Measurements from ENCODE around the gene CIITA. TPM values are rescaled to one million over a fixed set of nuclear protein-coding genes. Genes with fewer than 3 reads are reported as not detected.

Gene CIITA
- total RNA-seq, 2 experiments from 2014 or later: 1.8 to 3.2 TPM

DNA sequence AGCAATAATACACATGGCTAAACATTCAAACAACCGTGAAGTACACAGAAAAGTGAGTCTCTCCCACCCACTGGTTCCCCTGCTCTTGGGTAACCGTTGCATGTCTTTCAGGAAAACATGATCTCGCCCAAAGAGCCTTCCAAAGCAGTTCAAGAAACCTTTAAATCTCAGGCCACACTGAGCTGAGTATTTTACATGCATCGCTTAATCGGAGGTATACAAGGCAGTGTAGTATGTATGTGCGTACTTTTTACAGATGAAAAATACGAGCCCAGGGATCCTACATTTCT lies 66.0 kb downstream of the CIITA start:
- Mint-ChIP-seq H3K4me1 (ENCODE audit: low read depth) (peaks cover 66% of the 10 kb centered on the region), H3K27ac (no peak overlapping the region), H3K9me3 (no peaks in the 10 kb centered on the region), H3K4me3 (peak overlapping the region; percentile 70), H3K36me3 (peaks cover 9% of the 10 kb centered on the region), H3K27me3 (no peaks in the 10 kb centered on the region)
- POLR2A ChIA-PET: no interaction called here
- no peak for DNase-seq
- intact Hi-C loops (cut with micrococcal nuclease): loop anchor here (2.0 to 5.0 kb wide), 3 partner anchors 198 to 974 kb away; partner anchors contain the start of gene GSPT1
- CTCF ChIA-PET: no interaction called here

DNA sequence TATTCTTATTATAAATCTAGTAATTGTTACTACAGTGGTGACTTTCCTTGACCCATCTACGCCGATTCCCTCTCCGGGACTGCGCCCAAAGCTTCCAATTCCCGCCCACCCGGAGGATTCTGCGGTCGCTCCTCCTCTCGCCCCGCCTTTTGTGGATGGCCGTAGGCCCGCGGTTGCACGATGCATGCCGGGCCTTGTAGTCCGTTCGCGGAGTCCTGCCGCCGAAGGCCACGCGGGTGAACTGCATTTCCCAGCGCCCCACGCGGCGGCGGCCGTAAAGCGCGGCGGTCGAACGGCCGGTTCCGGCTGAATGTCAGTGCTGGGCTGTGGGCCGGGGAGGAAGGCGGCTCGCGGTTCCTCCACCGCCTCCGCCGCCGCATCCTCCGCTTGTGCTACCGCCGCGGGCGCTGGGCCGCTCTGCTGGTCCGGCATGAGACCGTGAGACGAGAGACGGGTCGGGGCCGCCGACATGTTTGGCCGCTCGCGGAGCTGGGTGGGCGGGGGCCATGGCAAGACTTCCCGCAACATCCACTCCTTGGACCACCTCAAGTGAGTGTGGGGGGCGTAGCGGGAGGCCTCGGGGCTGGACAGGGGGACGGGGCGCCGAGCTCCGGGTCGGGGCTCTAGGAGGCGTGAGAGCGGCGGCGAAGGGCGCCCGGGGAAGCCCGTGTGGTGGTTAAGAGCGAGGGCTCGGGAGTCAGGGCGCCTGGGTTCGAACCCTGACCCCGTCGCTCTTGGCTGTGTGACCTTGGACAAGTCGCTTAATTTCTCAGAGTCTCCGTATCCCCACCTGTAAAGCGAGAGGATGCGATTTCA lies 67.5 kb downstream of the CIITA start, which contains the start of gene CLEC16A:
Gene CLEC16A (plus strand): TSS at position 316 of the 816 bp plus-strand sequence. CDS start 154 bp downstream, at position 470.
- intact Hi-C loops (cut with micrococcal nuclease): loop anchor here (5.0 kb wide), 2 partner anchors 432 to 973 kb away; partner anchors contain the start of gene GSPT1
- Mint-ChIP-seq H3K27ac (peak within 1 kb of the TSS; percentile 57), H3K36me3 (peaks cover 5% of the 10 kb centered on the region), H3K27me3 (no peaks in the 10 kb centered on the region), H3K4me1 (ENCODE audit: low read depth) (peaks cover 60% of the 10 kb centered on the region), H3K9me3 (no peaks in the 10 kb centered on the region), H3K4me3 (peak within 1 kb of the TSS; percentile 85)
- CTCF ChIA-PET: interaction anchor here (0.8 to 1.7 kb wide), 2 partner anchors 120 to 274 kb away, joined by 3 to 6 read pairs; no protein-coding TSS in a partner anchor
- POLR2A ChIA-PET: interaction anchor here (0.6 to 1.1 kb wide), 2 partner anchors 74 to 313 kb away, joined by 4 to 5 read pairs; no protein-coding TSS in a partner anchor
- peak; percentile 97 for DNase-seq

DNA sequence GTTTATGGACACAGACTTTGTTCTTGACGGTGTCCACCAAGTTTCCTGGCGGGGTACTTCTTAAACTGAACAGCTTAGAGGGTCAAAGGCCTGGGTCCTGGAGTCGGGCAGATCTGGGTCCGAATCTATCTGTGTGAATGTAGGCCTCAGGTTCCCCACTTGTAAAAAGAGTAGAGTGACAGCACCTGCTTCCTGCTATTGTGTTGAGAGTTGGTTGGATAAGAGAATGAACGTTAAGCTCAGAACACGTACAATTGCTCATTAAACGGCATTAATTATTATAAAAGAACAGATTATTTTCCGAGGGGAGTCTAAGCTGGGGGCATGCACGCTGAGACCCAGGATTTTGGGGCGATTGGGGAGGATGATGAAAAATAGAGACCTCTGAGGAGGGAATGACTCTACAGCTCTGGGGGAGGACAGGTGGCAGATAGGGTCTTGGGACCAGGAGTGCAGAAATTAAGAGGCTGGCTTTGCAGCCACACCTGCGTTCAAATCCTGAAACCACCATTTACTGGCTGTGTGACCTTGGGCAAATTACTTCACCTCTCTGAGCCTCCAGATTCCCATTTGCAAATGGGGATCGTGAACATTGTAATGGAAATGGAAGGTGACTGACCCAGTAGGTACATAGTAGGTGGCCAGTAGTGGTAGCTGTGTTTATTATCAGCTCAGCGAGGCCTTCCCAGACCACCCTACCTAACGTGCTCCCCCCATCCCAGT lies 68.2 kb downstream of the CIITA start:
- CTCF ChIA-PET: interaction anchor here (0.8 to 1.7 kb wide), 3 partner anchors 9 to 273 kb away, joined by 3 to 6 read pairs (median 4); no protein-coding TSS in a partner anchor

DNA sequence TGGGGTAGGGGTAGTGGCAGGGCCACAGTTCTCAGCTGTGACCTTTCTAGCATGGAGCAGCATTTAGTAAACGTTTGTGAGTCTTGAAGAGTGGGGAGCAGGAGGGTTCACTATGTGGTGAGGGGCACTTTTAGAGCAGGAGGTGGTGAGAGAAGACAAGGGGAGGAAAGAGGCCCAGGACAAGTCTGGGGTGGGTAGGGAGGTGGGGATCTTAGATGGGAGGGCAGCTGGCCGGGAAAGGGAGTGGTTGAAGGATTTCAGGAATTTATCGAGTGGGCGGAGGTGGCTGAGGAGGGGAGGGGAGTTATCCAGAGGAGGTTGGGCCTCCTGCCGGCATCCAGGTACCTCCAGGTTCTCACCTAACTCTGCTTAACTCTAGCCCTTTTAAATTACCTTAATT lies 69.3 kb downstream of the CIITA start:
- ChIA-PET POLR2A (no interaction called here), CTCF (interaction anchor here (1.8 kb wide), 1 partner anchor 18 kb away, joined by 5 read pairs; no protein-coding TSS in a partner anchor)
- Mint-ChIP-seq H3K4me3 (no peak overlapping the region), H3K27ac (no peak overlapping the region), H3K27me3 (no peaks in the 10 kb centered on the region), H3K9me3 (no peaks in the 10 kb centered on the region), H3K36me3 (no peaks in the 10 kb centered on the region), H3K4me1 (ENCODE audit: low read depth) (peaks cover 59% of the 10 kb centered on the region)
- no peak for DNase-seq
- intact Hi-C loops (cut with micrococcal nuclease): no loop called here

More for the DNA sequence above, 68.2 kb downstream of the CIITA start:
- Mint-ChIP-seq H3K4me3 (peak overlapping the region; percentile 85), H3K4me1 (ENCODE audit: low read depth) (peaks cover 60% of the 10 kb centered on the region), H3K27ac (peak overlapping the region; percentile 57), H3K36me3 (peaks cover 1% of the 10 kb centered on the region), H3K9me3 (no peaks in the 10 kb centered on the region), H3K27me3 (no peaks in the 10 kb centered on the region)
- intact Hi-C loops (cut with micrococcal nuclease): no loop called here
- no peak for DNase-seq
- POLR2A ChIA-PET: interaction anchor here (1.1 kb wide), 1 partner anchor 312 kb away, joined by 5 read pairs; no protein-coding TSS in a partner anchor

DNA sequence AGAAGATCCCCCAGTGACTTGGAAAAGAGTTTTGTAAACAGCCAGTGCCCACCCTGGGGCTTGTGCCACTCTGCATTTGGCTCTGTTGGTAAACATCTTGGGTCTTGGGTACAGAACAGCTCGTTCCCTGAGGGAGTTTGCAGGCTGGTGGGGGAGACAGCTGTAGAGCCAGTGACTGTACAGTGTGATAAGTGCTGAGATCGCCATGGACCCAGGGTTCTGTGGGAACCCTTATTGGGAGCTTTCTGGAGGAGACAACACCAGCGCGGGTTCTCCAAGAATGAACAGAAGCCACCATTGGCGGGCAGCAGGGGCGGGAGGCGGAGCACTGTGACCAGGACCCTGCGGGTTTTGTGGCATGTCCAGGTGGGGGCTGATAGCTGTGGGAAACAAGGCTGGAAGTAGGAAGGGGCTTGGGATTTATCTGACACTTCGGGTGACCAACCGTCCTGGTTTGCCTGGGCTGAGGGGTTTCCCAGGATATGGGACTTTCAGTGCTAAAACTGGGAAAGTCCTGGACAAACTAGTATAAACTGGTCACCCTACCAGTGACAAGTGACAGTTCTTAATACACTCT lies 70.3 kb downstream of the CIITA start:
- POLR2A ChIA-PET: interaction anchor here (0.5 kb wide), 1 partner anchor 307 kb away, joined by 3 read pairs; no protein-coding TSS in a partner anchor
- H3K9me3 Mint-ChIP-seq: no peaks in the 10 kb centered on the region
- no peak overlapping the region for H3K4me3 Mint-ChIP-seq
- H3K4me1 Mint-ChIP-seq (ENCODE audit: low read depth): peaks cover 62% of the 10 kb centered on the region
- no peaks in the 10 kb centered on the region for H3K36me3 Mint-ChIP-seq
- intact Hi-C loops (cut with micrococcal nuclease): no loop called here
- no peak for DNase-seq
- CTCF ChIA-PET: interaction anchor here (0.8 to 1.8 kb wide), 2 partner anchors 17 to 409 kb away, joined by 3 to 5 read pairs; no protein-coding TSS in a partner anchor
- H3K27ac Mint-ChIP-seq: no peak overlapping the region
- no peaks in the 10 kb centered on the region for H3K27me3 Mint-ChIP-seq

DNA sequence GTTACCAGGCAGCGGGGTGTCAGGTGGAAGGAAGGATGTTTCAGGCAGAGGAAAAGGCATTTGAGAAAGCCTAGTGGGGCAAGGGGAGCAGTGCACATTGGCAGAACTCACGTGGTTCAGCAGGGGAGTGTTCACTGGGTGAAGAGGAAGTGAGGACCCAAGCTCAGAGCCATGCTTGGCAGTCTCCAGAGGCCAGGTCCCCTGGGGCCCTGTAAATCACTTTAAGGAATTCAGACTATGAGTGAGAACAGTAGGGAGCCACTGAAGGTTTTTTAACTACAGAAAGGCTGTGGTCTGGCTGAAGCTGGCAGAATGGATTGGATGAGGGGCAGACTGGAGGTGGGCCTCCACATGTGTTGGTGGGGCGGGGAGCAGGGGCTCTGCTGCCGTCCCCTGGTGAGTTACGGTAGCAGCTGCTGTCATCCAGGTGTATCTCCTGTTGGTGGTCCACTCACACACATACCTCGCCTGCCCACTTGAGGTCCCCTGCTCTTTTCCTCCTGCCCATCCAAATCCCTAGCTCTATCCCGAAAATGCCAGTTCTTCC lies 72.5 kb downstream of the CIITA start:
- no peaks in the 10 kb centered on the region for H3K36me3 Mint-ChIP-seq
- peaks cover 56% of the 10 kb centered on the region for H3K4me1 Mint-ChIP-seq (ENCODE audit: low read depth)
- CTCF ChIA-PET: interaction anchor here (0.5 to 7.8 kb wide), 3 partner anchors 15 to 848 kb away, joined by 3 to 62 read pairs (median 4); partner anchors contain the start of gene ZC3H7A
- no peaks in the 10 kb centered on the region for H3K9me3 Mint-ChIP-seq
- H3K27me3 Mint-ChIP-seq: no peaks in the 10 kb centered on the region
- peak; percentile 69 for DNase-seq
- POLR2A ChIA-PET: interaction anchor here (0.8 to 1.4 kb wide), 2 partner anchors 15 to 206 kb away, joined by 3 to 4 read pairs; partner anchors contain the start of gene NUBP1
- intact Hi-C loops (cut with micrococcal nuclease): no loop called here
- no peak overlapping the region for H3K4me3 Mint-ChIP-seq
- H3K27ac Mint-ChIP-seq: peak overlapping the region; percentile 42

DNA sequence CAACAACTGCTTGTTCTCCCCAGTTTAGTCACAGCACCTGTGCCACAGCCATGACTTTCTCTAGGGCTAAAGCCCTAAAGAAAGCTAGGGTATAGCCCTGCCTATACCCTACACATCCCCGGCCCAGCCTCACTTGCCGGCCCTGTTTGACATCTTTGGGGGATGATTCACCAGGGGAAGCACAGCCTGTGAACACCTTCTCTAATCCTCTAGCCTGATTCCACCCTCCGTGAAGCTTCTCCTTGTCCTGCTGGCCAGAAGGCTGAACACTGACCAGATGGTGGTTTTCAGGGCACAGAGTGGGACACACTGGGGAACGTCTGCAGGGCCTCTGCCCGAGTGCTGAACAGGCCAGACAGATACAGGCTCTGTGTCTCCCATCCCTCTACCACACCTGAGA lies 73.4 kb downstream of the CIITA start:
- H3K27me3 Mint-ChIP-seq: no peaks in the 10 kb centered on the region
- ChIA-PET POLR2A (interaction anchor here (0.6 to 1.2 kb wide), 2 partner anchors 14 to 654 kb away, joined by 3 to 5 read pairs; no protein-coding TSS in a partner anchor), CTCF (interaction anchor here (0.5 to 7.8 kb wide), 4 partner anchors 14 to 847 kb away, joined by 3 to 62 read pairs (median 5); partner anchors contain the start of gene ZC3H7A)
- no peaks in the 10 kb centered on the region for H3K36me3 Mint-ChIP-seq
- H3K9me3 Mint-ChIP-seq: no peaks in the 10 kb centered on the region
- no peak overlapping the region for H3K4me3 Mint-ChIP-seq
- H3K27ac Mint-ChIP-seq: no peak overlapping the region
- intact Hi-C loops (cut with micrococcal nuclease): loop anchor here (5.0 kb wide), 1 partner anchor 37 kb away; no protein-coding TSS in a partner anchor
- no peak for DNase-seq
- peaks cover 59% of the 10 kb centered on the region for H3K4me1 Mint-ChIP-seq (ENCODE audit: low read depth)

DNA sequence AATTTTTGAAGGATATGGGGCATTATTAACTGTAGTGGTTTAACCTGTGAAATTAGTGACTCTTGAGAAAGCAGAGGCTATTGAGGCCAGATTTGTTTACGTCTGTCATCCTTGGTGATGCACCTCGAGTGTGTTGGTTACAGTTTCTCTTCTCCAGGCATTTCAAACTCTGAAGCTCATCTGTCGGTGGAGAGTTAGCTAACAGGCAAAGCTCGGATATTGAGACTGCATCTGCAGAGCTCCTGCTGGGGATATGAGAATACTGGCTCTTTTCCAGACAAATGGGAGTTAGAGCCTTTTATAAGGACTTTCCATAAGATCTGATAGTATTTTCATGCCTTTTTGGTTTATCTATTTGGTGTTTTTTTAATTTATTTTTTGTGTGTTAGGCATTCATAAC lies 74.0 kb downstream of the CIITA start:
- Mint-ChIP-seq H3K4me3 (no peak overlapping the region), H3K36me3 (no peaks in the 10 kb centered on the region), H3K27me3 (no peaks in the 10 kb centered on the region), H3K9me3 (no peaks in the 10 kb centered on the region), H3K27ac (no peak overlapping the region), H3K4me1 (ENCODE audit: low read depth) (peaks cover 58% of the 10 kb centered on the region)
- CTCF ChIA-PET: interaction anchor here (1.0 to 7.8 kb wide), 3 partner anchors 9 to 454 kb away, joined by 3 to 62 read pairs (median 3); partner anchors contain the start of gene DEXI
- no peak for DNase-seq
- POLR2A ChIA-PET: interaction anchor here (0.6 to 1.2 kb wide), 2 partner anchors 13 to 653 kb away, joined by 3 to 5 read pairs; no protein-coding TSS in a partner anchor
- intact Hi-C loops (cut with micrococcal nuclease): loop anchor here (5.0 kb wide), 1 partner anchor 36 kb away; no protein-coding TSS in a partner anchor

DNA sequence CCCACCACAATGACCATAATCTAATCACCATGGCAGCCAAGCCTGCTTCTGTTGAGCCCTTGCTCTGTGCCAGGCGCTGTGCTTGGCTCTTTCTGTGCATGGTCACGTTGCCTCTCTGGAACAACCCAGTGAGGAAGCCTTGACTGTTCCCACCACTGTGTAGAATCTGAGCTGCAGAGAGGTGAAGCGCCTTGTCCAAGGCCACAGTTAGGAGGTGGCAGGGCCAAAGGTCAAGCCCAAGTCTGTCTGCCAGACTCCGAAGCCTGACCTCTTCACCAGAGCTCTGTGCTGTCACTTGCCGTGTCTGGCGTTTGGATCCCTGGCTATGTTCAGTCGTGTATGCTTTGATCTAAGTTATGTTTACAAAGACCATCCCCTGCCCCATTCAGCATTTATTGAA lies 77.9 kb downstream of the CIITA start:
- Mint-ChIP-seq H3K27ac (peak overlapping the region; percentile 21), H3K36me3 (peaks cover 7% of the 10 kb centered on the region), H3K9me3 (no peaks in the 10 kb centered on the region), H3K4me3 (no peak overlapping the region), H3K27me3 (no peaks in the 10 kb centered on the region), H3K4me1 (ENCODE audit: low read depth) (peaks cover 58% of the 10 kb centered on the region)
- no peak for DNase-seq
- POLR2A ChIA-PET: interaction anchor here (1.0 to 1.4 kb wide), 3 partner anchors 9 to 18 kb away, joined by 3 to 7 read pairs (median 3); no protein-coding TSS in a partner anchor
- CTCF ChIA-PET: interaction anchor here (0.8 to 7.8 kb wide), 18 partner anchors 9 to 710 kb away, joined by 3 to 62 read pairs (median 4); partner anchors contain the start of gene SOCS1
- intact Hi-C loops (cut with micrococcal nuclease): loop anchor here (1.0 to 5.0 kb wide), 2 partner anchors 32 to 450 kb away; no protein-coding TSS in a partner anchor

DNA sequence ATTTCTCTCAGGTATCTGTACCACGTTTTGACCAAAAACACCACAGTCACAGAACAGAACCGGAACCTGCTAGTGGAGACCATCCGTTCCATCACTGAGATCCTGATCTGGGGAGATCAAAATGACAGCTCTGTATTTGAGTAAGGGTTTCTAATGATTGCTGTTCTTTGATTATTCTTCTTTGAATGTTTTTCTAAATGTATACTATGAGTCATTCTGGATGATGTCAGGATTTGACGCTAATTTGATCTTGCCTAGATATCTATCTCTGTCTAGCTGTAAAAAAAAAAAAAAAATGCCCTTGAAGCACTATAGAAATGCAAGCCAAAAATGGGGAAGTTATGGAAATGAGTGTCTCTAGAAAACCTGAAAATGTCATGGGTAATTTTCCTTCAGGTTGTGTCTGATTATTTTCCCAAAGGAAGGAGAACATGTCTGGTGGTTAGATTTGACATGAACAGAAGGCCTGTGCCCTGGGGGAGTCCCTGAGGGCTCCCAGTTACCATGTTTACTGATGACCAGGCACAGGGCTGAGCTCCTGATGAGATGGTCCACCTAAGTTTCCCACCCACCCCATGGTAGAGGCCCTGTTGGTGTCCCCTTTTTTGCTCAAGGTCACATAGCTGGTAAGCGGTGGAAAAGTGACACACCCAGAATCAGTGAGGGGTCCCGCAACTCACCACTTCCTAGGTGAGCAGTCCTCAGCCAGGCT lies 80.9 kb downstream of the CIITA start:
- Mint-ChIP-seq H3K4me3 (peak overlapping the region; percentile 7), H3K27me3 (no peaks in the 10 kb centered on the region), H3K27ac (peak overlapping the region; percentile 87), H3K9me3 (no peaks in the 10 kb centered on the region), H3K36me3 (peaks cover 18% of the 10 kb centered on the region), H3K4me1 (ENCODE audit: low read depth) (peaks cover 73% of the 10 kb centered on the region)
- intact Hi-C loops (cut with micrococcal nuclease): loop anchor here (1.0 kb wide), 1 partner anchor 7 kb away; no protein-coding TSS in a partner anchor
- ChIA-PET POLR2A (interaction anchor here (0.6 to 2.8 kb wide), 10 partner anchors 9 to 609 kb away, joined by 3 to 15 read pairs (median 4); partner anchors contain the start of gene SOCS1), CTCF (interaction anchor here (0.6 to 1.8 kb wide), 9 partner anchors 7 to 449 kb away, joined by 3 to 7 read pairs (median 4); partner anchors contain the start of gene SOCS1)
- DNase-seq: peak; percentile 65

Data from activated CD4-positive, alpha-beta memory T cell treated with anti-CD3 and anti-CD28 coated beads for 36 hours (primary cell).